ENCODE results near the gene MYH9.
A peak's percentile ranks its signal among the peaks of the same experiment; 100 is the strongest.
"Not testable (repeated sequence)": the region's sequence is repeated elsewhere in the genome, so short reads cannot be mapped to it uniquely, and the experiment has no call there.

MYH9 gene

DNA sequence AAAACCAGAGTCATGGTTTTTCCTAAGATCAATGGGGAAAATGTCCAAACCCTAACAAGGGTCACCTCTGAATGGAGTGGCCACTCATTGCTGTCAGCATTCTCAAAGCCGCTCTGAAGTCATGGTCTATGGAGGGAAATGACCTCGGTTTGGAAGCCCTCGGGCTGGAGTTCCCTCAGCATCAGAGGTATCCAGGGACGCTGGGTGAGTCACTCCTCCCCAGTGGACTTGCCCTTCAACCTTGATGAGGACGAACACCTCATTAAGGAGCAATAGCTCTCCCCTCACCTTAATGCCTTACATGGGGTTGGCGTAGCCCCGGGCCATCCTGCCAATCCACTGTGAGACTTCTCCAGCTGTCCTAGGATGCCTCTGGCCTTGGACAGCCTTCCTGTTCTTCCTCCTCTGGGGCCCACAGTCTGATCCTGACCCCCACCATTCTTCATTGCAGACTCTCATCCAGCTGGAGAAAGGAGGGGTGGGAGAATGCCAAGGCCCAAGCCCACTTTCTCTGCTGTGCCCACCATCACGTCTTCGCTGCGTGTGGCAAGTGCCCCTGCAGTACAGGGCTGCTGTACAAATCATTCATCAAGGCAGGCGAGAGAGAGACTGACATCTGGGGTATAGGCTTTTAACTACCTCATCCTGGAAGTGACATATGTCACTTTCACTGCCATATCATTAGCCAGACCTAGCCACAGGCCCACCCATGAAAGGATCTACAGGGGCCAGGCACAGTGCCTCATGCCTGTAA lies 25.4 kb upstream of the MYH9 start:
- DNase-seq, result no peak

GRCh38 chr22:36411589-36412258 lies 24.0 kb upstream of the MYH9 start:
- no peak for DNase-seq

- peak; percentile 87 for DNase-seq
Observed at GRCh38 chr22:36409911-36410756, 22.4 kb upstream of the MYH9 start.

DNA sequence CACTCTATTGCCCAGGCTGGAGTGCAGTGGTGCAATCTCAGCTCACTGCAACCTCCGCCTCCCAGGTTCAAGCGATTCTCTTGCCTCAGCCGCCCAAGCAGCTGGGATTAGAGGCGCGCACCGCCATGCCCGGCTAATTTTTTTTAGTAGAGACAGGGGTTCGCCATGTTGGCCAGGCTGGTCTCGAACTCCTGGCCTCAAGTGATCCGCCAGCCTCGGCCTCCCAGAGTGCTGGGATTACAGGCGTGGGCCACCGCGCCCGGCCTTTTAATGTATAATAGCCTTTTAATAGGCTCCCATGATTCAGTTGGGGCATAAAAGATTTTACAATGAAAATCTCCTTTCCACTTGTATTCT lies 21.8 kb upstream of the MYH9 start:
- DNase-seq, result not testable (repeated sequence)

DNA sequence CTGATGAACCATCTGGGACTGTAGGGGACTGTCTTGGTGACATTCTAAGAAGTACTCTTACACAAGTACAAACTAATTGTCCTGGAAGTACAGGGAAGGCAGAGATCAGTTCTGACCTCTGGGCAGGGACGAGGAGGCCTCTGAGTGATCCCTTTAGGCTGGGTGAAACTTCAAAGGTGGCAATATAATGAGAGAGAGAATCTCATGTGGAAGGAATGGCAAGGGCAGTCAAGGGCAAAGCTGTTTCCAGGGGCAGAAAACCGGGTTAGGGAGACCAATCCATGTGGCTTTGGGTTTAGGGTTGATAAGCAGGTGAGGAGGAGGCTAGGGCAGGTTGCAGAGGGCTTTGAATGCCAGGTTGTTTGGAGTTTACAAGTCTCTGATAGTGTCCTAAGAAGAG lies 21.3 kb upstream of the MYH9 start:
- no peak for DNase-seq

- DNase-seq, result no peak
Observed at GRCh38 chr22:36406721-36407120, 19.0 kb upstream of the MYH9 start.

DNA sequence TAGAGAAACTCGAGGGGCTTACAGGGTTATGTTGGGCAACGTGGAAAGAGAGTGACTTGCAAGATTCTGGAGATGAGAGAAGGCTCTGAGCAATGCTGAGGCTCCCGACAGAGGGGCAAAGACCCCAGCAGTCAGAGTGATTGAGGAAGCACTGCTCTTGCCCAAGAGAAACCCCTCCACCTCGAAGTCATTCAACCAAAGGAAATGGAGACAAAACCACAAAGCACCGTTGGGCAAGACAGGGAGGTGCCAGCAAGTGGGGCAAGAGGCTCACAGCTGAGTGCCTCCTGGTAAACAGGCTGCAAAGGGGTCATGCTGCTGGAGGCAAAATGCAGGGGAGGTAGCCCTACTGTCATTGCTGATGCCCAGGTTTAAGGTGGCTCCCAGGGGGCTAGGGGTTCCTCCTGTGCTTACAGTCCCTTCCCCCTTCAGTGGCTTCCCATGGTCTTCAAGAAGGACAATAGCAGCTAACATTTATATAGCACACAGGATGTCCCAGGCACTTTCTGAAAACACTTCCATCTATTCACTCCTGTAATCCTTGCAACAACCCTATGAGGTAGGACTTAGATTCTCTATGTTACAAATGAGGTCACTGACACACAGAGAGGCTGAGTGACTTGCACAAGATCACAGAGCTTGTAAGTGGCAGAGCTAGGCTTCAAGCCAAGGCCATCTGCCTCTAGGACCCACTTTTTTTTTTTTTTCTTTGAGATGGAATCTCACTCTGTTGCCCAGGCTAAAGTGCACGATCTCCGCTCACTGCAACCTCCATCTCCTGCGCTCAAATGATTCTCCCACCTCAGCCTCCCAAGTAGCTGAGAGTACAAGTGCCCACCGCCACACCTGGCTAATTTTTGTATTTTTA lies 18.1 kb upstream of the MYH9 start:
- no peak for DNase-seq

- no peak for DNase-seq
Observed at GRCh38 chr22:36405221-36405661, 17.5 kb upstream of the MYH9 start.

DNA sequence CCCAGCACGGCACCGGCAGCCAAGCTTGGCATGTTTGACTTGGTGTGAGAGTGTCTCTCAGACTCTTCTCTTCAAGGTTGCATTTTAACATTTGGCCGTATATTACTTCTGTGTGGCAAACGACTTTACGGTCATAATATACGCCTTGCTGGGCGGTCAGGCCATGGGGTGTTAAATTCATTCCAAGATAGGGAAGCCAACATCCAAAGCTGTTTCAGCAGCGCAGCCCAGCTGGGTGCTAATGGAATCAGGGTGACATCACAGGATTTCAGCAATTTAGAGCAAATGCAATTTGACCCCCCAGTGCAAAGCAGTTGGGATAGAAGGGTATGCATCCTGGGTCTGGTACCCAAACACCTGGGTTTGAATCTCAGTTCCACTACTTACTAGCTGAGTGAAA lies 16.7 kb upstream of the MYH9 start:
- no peak for DNase-seq

DNA sequence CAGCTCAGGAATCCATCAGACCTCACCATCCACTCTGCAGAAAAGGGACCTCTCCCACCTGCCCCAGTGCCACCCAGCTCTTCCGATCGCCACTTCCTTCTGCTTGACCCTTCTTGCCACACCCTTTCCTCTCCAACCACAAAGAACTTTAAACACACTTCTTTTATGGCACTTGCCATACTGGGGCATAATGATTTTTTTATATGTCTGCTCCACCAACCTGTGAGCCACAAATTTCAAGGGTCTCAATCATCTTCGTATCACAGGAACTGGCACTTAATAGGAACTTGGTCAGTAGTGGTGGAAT lies 11.7 kb upstream of the MYH9 start:
- DNase-seq, result no peak

DNA sequence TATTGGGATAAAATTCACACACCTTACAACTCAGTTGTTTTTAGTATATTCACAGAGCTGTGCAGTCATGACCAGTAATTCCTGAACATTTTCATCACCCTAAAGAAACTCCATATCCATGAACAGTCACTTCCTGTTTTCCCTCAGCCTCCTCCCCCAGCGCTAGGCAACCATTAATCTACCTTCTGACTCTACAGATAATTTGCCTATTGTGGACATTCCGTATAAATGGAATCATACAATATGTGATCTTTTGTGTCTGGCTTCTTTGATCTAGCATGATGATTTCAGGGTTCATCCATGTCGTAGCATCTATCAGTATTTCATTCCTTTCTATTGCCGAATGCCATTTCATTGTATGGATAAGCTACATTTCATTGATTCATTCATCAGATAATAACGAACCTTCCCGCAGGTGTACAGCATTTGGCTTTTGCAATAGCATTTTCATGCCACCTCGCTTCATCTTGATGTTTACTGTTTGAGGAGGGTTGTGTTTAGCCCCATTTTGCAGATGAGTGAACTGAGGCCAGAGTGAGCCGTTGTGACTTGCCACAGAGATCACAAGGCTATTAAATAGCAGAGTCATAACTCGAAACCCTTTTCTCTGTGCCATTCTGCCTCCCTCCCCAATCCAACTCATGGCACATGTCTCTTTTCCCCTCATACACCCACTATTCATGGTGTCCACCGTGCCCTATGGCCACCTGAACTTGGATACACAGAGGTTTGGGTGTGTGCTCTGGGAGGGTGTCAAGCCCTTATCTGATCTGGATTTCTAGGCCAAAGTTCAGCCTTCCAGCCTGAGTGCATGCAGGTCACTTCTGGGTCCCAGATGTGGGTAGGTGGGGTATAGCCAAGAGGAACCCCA lies 11.1 kb upstream of the MYH9 start:
- DNase-seq, result no peak

GRCh38 chr22:36397131-36398093 lies 9.6 kb upstream of the MYH9 start:
- no peak for DNase-seq

- no peak for DNase-seq
Observed at GRCh38 chr22:36395915-36396314, 8.1 kb upstream of the MYH9 start.

DNA sequence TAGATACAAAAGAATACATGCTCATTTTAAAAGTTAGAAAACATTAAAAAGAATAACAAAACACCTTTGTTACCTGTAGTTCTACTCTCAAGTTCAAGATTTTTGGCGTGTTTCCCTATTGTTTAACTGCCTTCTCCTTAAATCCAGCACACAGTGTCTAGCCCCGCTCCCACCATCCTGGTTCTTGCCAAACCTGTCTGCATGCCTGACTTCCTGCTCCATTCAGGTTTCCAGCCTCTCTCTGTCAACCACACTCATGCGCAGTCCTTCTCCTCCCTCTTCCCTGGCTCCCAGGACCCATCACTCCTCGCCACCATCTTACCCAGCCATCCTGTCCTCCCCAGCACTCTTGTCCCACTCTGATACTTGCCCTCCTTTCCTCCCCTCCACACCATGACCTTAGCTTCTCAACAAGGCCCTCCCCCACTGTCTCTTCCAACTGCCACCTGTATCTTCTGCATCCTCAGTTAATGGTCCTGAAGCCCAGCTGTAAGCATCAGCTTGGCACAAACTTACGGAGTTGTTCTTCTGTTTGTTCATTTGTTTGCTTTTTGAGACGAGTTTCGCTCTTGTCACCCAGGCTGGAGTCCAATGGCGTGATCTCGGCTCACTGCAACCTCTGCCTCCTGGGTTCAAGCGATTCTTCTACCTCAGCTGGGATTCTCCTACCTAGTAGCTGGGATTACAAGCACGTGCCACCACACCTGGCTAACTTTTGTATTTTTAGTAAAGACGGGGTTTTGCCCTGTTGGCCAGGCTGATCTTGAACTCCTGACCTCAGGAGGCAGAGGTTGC lies 7.5 kb upstream of the MYH9 start:
- no peak for DNase-seq

DNA sequence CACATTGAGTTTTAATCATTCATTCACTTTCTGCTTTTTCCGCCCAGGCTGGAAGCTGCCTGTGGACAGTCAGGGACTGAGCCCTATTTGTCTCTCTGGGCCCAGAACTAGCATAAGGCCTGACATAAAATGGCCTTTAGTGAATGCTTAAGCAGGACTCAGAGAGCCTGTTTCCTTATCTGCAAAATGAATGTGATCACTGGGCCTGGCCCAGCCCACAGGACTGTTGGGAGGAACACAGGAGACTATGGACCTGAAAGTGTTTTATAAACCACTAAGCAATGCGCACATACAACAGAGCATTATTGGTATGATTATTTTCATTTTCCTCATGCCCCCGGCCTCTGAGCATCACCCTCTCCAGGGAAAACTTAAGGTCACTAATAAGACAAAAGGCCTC lies 3.9 kb upstream of the MYH9 start:
- no peak for DNase-seq

DNA sequence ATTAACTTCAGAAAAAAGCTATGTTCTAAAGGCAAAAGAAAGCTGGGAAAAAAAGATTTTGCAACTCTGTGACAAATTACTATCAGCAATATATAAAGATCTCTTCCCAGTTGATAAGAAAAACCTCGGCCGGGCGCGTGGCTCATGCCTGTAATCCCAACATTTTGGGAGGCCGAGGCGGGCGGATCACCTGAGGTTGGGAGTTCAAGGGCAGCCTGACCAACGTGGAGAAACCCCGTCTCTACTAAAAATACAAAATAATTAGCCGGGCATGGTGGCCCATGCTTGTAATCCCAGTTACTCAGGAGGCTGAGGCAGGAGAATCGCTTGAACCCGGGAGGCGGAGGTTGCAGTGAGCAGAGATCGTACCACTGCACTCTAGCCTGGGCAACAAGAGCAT lies 1.4 kb upstream of the MYH9 start:
- not testable (repeated sequence) for DNase-seq

GRCh38 chr22:36387709-36387958 lies 133 bp downstream of the MYH9 start:
- DNase-seq, result no peak

DNA sequence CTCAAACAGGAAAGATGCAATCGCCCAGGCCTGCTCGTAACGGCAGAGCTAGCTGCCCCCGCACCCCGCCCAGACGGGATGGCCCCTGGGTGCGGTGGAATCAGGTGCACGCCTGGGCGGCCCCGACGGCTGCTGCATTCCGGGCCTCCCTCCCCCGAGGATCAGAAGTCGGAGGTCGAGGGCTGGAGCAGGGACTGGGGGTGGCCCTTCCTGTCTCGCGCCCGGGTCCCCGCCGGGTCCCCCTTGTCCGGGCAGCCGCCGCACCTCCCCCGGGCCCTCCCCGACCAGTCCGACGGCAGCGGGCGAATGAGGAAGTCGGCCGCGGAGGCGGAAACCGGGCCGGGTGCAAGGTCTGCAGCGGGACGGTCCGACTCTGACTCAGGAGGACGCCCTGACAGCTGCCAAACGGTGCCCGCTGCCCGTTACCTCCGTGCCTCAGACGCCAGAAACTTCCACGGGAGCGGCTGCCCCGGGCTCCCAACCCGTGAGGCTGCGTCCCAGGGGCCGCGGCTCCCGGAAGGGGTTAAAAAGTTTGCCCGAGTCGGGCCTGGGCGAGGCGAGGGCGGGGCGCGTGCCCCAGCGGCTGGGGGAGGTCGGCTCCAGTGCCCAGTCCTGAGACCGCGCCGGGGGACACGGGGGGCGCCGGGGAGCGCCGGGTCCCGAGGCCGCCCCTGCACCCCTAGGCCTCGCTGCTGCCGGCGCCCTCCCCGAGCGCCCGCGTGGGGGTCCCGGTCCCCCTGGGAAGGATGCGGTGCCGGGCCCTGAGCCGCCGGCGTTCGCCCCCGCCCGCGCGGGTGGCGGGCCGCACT lies 663 bp downstream of the MYH9 start:
- peak; percentile 64 for DNase-seq

GRCh38 chr22:36386351-36386899 lies 1.3 kb downstream of the MYH9 start:
- peak; percentile 39 for DNase-seq

Measured in right hindlimb (tissue), 1 donor.